ENCODE measurements around the gene DAD1. TPM values are rescaled to one million over a fixed set of nuclear protein-coding genes. Genes with fewer than 3 reads are reported as not detected.

Gene DAD1
- total and polyA plus RNA-seq, 2 of the 8 experiments (the other 6 are each of a cell fraction or from before 2014, with no cell fraction given) = 131 to 440 TPM

GRCh38 chr14:22561661-22562579 lies 27.1 kb downstream of the DAD1 start:
- H3K4ac ChIP-seq (replicated peaks; ENCODE audit: insufficient read length, low read depth, low read length) = no peak overlapping the region
- H3K36me3 ChIP-seq (ENCODE audit: control insufficient read depth in 2 of 4, insufficient read depth in 4 of 4, low read length in 3 of 4) = peaks cover 0 to 16% (median 4%) of the 10 kb centered on the region in 4 experiments; a peak in 7 of 8 replicates
- H2BK15ac ChIP-seq (ENCODE audit: low read length) = no peak overlapping the region
- no peak overlapping the region for H4K91ac ChIP-seq (replicated peaks; ENCODE audit: insufficient read length, low read length)
- H4K5ac ChIP-seq (ENCODE audit: insufficient read length, low read depth, low read length) = no peak overlapping the region
- H3K56ac ChIP-seq (replicated peaks; ENCODE audit: insufficient read length, low read depth, low read length) = no peak overlapping the region
- H3K14ac ChIP-seq (ENCODE audit: insufficient read length) = no peak overlapping the region
- no peak overlapping the region for H3K4me2 ChIP-seq (ENCODE audit: insufficient read depth in 1 of 2, low read depth in 2 of 2, low read length in 2 of 2)
- H2BK20ac ChIP-seq (ENCODE audit: low read length) = no peak overlapping the region
- ChIA-PET POLR2A (ENCODE audit: partially characterized antibody) (no interaction called here), CTCF (ENCODE audit: partially characterized antibody) (interaction anchor here (0.6 to 5.7 kb wide), 11 partner anchors 10 to 292 kb away, joined by 3 to 68 read pairs (median 10); partner anchors contain the start of gene DAD1)
- no peaks in the 10 kb centered on the region for H3K79me1 ChIP-seq (ENCODE audit: low read depth, low read length)
- DNase-seq (ENCODE audit: low read depth in 1 of 2, low spot score in 2 of 2) = no peak
- H3K9me3 ChIP-seq (ENCODE audit: insufficient read depth in 2 of 2, low read depth in 1 of 2, low read length in 1 of 2) = no peaks in the 10 kb centered on the region
- peaks cover 0 to 10% (median 2%) of the 10 kb centered on the region in 4 experiments; a peak in 5 of 7 replicates for H3K4me1 ChIP-seq (replicated peaks in 1 of 4; ENCODE audit: control insufficient read depth in 3 of 4, insufficient read depth in 4 of 4, low read length in 3 of 4)
- H2AK5ac ChIP-seq (ENCODE audit: low read depth, low read length) = no peak overlapping the region
- no peaks in the 10 kb centered on the region for H4K20me1 ChIP-seq (replicated peaks in 1 of 2; ENCODE audit: control insufficient read depth in 1 of 2, insufficient read depth in 2 of 2, low read length in 2 of 2)
- no peak overlapping the region for H3K23ac ChIP-seq (ENCODE audit: insufficient read length)
- no peak overlapping the region for H3K9ac ChIP-seq (replicated peaks in 1 of 4; ENCODE audit: extremely low read depth in 1 of 4, low read depth in 3 of 4, low read length in 3 of 4)
- H3K27ac ChIP-seq (ENCODE audit: low read depth, low read length) = no peak overlapping the region
- no peaks in the 10 kb centered on the region for H3K27me3 ChIP-seq (replicated peaks in 1 of 4; ENCODE audit: control insufficient read depth in 3 of 4, extremely low read depth in 1 of 4, insufficient read depth in 3 of 4, low read length in 3 of 4)
- H4K8ac ChIP-seq (ENCODE audit: extremely low read depth, insufficient read depth, low read length) = no peak overlapping the region
- H2BK5ac ChIP-seq (ENCODE audit: low read depth, low read length) = no peak overlapping the region
- H3K4me3 ChIP-seq (ENCODE audit: extremely low read depth in 1 of 4, insufficient read depth in 2 of 4, low read depth in 3 of 4, low read length in 4 of 4) = no peak overlapping the region
- no peak overlapping the region for H2AFZ ChIP-seq (ENCODE audit: low read length)
- WGBS, 2 experiments (ENCODE audit: extremely low coverage in 1 of 2, insufficient coverage in 1 of 2, insufficient read length in 1 of 2, insufficient replicate concordance in 2 of 2, low coverage in 1 of 2, low lambda C conversion rate in 2 of 2, missing lambda C conversion rate in 1 of 2) = 85% methylated on average over 10 of the region's 11 CpGs; no CpG with 5 or more reads in 1 of the 2 experiments
- no peak overlapping the region for H3K18ac ChIP-seq (ENCODE audit: extremely low read depth, low read length)
- FAIRE-seq = no peak
- H2BK12ac ChIP-seq (ENCODE audit: low read depth, low read length) = no peak overlapping the region
- no peaks in the 10 kb centered on the region for H3K23me2 ChIP-seq (ENCODE audit: low read depth, low read length)
- H3K79me2 ChIP-seq (ENCODE audit: control insufficient read depth in 1 of 2, insufficient read depth in 2 of 2, low read length in 2 of 2) = no peaks in the 10 kb centered on the region
- no peak overlapping the region for H2BK120ac ChIP-seq (replicated peaks; ENCODE audit: low read depth, low read length)
- TF ChIP-seq CHD2 (IDR thresholded peaks at IDR 0.05; ENCODE audit: low read length) (no peak), SP2 (IDR thresholded peaks at IDR 0.05; ENCODE audit: low read length) (no peak), RNF2 (IDR thresholded peaks at IDR 0.05; ENCODE audit: borderline replicate concordance, low read depth, low read length, missing control alignments, poor library complexity, severe bottlenecking) (no peak), CEBPB (IDR thresholded peaks at IDR 0.05; ENCODE audit: low read depth, low read length) (no peak), NANOG (IDR thresholded peaks at IDR 0.05; ENCODE audit: insufficient read depth, low read depth, low read length, poor library complexity, severe bottlenecking) (no peak), SP1 (IDR thresholded peaks at IDR 0.05; ENCODE audit: low read depth, low read length) (no peak), TAF7 (optimal IDR thresholded peaks at IDR 0.05; ENCODE audit: borderline replicate concordance, low read depth, low read length) (no peak)
- TF ChIP-seq, protein P1, sequence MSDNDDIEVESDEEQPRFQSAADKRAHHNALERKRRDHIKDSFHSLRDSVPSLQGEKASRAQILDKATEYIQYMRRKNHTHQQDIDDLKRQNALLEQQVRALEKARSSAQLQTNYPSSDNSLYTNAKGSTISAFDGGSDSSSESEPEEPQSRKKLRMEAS (IDR thresholded peaks at IDR 0.05) = no peak
- TF ChIP-seq, protein P2, sequence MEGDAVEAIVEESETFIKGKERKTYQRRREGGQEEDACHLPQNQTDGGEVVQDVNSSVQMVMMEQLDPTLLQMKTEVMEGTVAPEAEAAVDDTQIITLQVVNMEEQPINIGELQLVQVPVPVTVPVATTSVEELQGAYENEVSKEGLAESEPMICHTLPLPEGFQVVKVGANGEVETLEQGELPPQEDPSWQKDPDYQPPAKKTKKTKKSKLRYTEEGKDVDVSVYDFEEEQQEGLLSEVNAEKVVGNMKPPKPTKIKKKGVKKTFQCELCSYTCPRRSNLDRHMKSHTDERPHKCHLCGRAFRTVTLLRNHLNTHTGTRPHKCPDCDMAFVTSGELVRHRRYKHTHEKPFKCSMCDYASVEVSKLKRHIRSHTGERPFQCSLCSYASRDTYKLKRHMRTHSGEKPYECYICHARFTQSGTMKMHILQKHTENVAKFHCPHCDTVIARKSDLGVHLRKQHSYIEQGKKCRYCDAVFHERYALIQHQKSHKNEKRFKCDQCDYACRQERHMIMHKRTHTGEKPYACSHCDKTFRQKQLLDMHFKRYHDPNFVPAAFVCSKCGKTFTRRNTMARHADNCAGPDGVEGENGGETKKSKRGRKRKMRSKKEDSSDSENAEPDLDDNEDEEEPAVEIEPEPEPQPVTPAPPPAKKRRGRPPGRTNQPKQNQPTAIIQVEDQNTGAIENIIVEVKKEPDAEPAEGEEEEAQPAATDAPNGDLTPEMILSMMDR (IDR thresholded peaks at IDR 0.05; ENCODE audit: control extremely low read depth in 1 of 3, insufficient read depth in 1 of 3, low read depth in 1 of 3, low read length in 3 of 3) = no peak
